GM12892 (cell line): ENCODE measurements around the gene FCHO2.

ENCODE experiments used
- POLR2A ChIP-seq: IDR thresholded peaks from 2 replicates; pipeline ENCODE4 v1.6.1; 2011; ENCODE audit warnings: low read depth, low read length, control low read depth
- POLR2AphosphoS5 ChIP-seq: IDR thresholded peaks from 2 replicates; pipeline ENCODE4 v1.6.1; 2011; ENCODE audit warnings: low read depth, low read length, control low read depth

DNA sequence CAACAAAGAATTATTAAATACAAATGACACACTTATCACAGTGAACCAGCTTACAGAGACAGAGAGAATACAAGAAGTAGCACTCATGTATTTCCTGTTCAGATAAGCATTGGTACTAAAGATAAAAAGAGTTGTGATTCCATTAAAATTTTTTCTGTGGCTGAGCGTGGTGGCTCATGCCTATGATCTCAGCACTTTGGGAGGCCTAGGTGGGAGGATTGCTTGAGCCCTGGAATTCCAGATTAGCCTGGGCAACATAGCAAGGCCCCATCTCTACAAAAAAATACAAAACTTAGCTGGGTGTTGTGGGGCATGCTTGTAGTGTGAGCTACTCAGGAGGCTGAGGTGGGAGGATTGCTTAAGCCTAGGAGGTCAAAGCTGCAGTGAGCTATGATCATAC is 32.9 kb downstream of the FCHO2 start:
- TF ChIP-seq POLR2AphosphoS5 (no peak), POLR2A (no peak)
